DOHH2 (cell line): ENCODE measurements around the gene ARHGEF12.

ENCODE experiments used
- EZH2phosphoT487 ChIP-seq: fragments of 200-600 bp; sonication (generic); IDR thresholded peaks from 2 replicates; pipeline ENCODE4 v1.6.1; 2017; ENCODE audit warnings: borderline replicate concordance, mild to moderate bottlenecking, antibody characterized with exemption, low read length, moderate library complexity, mixed read lengths
- TF ChIP-seq, protein P1 (sequence below): fragments of 200-600 bp; sonication (generic); IDR thresholded peaks from one replicate; pipeline ENCODE4 v1.5.1; 2014; ENCODE audit warnings: antibody characterized with exemption, mild to moderate bottlenecking, low read depth, low read length; ENCODE audit not compliant: poor library complexity, severe bottlenecking

DNA sequence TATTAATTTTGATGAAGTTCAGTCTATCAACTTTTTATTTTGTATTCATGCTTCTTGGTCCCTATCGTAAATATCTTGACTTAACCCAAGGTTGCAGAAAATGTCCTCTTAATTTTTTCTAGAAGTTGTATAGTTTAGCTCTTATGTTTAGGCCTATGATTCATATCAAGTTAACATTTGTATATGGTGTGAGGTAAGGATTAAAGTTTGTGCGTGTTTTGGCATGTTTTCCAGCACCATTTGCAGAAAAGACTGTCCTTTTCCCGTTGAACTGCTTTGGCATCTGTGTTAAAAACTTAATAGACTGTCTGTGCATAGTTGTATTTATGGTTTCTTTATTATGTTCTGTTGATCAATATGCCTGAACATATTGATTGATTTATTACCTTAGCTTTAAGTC is 42.3 kb downstream of the ARHGEF12 start:
- TF ChIP-seq, protein P1, sequence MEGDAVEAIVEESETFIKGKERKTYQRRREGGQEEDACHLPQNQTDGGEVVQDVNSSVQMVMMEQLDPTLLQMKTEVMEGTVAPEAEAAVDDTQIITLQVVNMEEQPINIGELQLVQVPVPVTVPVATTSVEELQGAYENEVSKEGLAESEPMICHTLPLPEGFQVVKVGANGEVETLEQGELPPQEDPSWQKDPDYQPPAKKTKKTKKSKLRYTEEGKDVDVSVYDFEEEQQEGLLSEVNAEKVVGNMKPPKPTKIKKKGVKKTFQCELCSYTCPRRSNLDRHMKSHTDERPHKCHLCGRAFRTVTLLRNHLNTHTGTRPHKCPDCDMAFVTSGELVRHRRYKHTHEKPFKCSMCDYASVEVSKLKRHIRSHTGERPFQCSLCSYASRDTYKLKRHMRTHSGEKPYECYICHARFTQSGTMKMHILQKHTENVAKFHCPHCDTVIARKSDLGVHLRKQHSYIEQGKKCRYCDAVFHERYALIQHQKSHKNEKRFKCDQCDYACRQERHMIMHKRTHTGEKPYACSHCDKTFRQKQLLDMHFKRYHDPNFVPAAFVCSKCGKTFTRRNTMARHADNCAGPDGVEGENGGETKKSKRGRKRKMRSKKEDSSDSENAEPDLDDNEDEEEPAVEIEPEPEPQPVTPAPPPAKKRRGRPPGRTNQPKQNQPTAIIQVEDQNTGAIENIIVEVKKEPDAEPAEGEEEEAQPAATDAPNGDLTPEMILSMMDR = no peak
- TF ChIP-seq EZH2phosphoT487 = no peak
